ENCODE results near the gene SUPT3H. TPM values are rescaled to one million over a fixed set of nuclear protein-coding genes. Genes with fewer than 3 reads are reported as not detected.

SUPT3H gene
- polyA plus RNA-seq, 1 donor (not counting 4 experiments of a cell fraction or from before 2014, with no cell fraction given): 7.6 TPM

DNA sequence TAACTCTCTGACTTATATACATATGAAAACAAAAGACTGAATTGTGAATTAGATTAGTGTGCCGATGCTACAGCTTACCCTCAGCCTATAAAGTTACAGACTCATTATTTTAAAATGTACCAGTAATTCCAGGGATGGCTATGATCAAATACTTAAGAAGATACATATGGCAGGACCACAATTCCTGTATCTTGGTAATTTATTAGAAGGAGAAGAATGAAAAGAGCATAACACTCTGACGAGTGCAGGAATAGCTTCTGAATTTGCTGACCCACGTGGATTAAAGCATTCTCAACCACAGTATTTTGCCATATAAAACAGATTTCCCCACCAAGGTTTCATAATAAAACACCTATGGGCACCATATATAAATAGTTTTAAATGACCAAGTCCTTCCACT is 418.1 kb downstream of the SUPT3H start:
- dilution Hi-C loops (cut with MboI; ENCODE audit: extremely low pct_ligation_motif_present, low sequenced_read_pairs): no loop called here
- FAIRE-seq (no peak), DNase-seq (ENCODE audit: low read depth, low spot score) (no peak)
- no peaks in the 10 kb centered on the region for H4K20me1 ChIP-seq (ENCODE audit: control insufficient read depth, extremely low read depth, insufficient read depth, low read length)
- no peaks in the 10 kb centered on the region for H3K79me2 ChIP-seq (ENCODE audit: control insufficient read depth, insufficient read depth, low read length)
- TF ChIP-seq, protein P1, sequence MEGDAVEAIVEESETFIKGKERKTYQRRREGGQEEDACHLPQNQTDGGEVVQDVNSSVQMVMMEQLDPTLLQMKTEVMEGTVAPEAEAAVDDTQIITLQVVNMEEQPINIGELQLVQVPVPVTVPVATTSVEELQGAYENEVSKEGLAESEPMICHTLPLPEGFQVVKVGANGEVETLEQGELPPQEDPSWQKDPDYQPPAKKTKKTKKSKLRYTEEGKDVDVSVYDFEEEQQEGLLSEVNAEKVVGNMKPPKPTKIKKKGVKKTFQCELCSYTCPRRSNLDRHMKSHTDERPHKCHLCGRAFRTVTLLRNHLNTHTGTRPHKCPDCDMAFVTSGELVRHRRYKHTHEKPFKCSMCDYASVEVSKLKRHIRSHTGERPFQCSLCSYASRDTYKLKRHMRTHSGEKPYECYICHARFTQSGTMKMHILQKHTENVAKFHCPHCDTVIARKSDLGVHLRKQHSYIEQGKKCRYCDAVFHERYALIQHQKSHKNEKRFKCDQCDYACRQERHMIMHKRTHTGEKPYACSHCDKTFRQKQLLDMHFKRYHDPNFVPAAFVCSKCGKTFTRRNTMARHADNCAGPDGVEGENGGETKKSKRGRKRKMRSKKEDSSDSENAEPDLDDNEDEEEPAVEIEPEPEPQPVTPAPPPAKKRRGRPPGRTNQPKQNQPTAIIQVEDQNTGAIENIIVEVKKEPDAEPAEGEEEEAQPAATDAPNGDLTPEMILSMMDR (optimal IDR thresholded peaks at IDR 0.05 in 1 of 3, IDR thresholded peaks at IDR 0.05 in 1 of 3, conservative IDR thresholded peaks at IDR 0.05 in 1 of 3; ENCODE audit: extremely low read depth in 1 of 3, insufficient read depth in 2 of 3, low read length in 3 of 3): no peak
- no peak for TF ChIP-seq EZH2 (IDR thresholded peaks at IDR 0.05; ENCODE audit: low read length)
- no peaks in the 10 kb centered on the region for H3K9me1 ChIP-seq (ENCODE audit: control insufficient read depth, extremely low read depth, insufficient read depth, low read length)
- H3K9me3 ChIP-seq (ENCODE audit: control insufficient read depth, low read depth, low read length): no peaks in the 10 kb centered on the region
- no peak overlapping the region for H3K27ac ChIP-seq (ENCODE audit: control insufficient read depth, insufficient read depth, low read length)
- H3K4me1 ChIP-seq (ENCODE audit: control insufficient read depth, extremely low read depth, insufficient read depth, low read length): no peaks in the 10 kb centered on the region
- H3K9ac ChIP-seq (ENCODE audit: control insufficient read depth, extremely low read depth, insufficient read depth, low read length): no peak overlapping the region
- no peak overlapping the region for H2AFZ ChIP-seq (ENCODE audit: control insufficient read depth, low read length)
- H3K27me3 ChIP-seq (ENCODE audit: control insufficient read depth, extremely low read depth, insufficient read depth, low read length): no peaks in the 10 kb centered on the region
- no peaks in the 10 kb centered on the region for H3K36me3 ChIP-seq (ENCODE audit: control insufficient read depth in 2 of 2, extremely low read depth in 1 of 2, insufficient read depth in 2 of 2, low read length in 2 of 2)
- no peak overlapping the region for H3K4me3 ChIP-seq (ENCODE audit: control insufficient read depth in 2 of 3, extremely low read depth in 1 of 3, insufficient read depth in 2 of 3, low read depth in 1 of 3, low read length in 3 of 3)
- no peak overlapping the region for H3K4me2 ChIP-seq (ENCODE audit: control insufficient read depth, extremely low read depth, insufficient read depth, low read depth, low read length)

DNA sequence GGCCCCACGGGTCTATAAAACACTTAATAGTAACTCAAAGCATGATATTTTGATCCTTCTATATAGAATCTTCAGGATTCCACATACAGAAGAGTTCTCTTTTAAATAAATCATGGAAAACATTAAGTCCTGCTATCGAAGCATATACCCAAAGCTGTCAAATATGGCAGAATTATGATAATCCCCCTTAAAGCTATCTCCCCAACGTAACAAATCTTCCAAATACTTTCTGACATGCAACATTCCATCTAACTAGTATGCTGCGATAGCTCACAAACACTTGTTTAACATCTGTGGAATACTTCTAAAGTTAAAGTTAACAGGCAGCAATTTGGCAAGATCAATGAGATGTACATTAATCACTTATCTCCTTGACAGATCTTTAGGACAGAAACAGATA is 420.6 kb downstream of the SUPT3H start:
- dilution Hi-C loops (cut with MboI; ENCODE audit: extremely low pct_ligation_motif_present, low sequenced_read_pairs): no loop called here
- H4K20me1 ChIP-seq (ENCODE audit: control insufficient read depth, extremely low read depth, insufficient read depth, low read length): no peaks in the 10 kb centered on the region
- H3K4me3 ChIP-seq (ENCODE audit: control insufficient read depth in 2 of 3, extremely low read depth in 1 of 3, insufficient read depth in 2 of 3, low read depth in 1 of 3, low read length in 3 of 3): no peak overlapping the region
- no peaks in the 10 kb centered on the region for H3K4me1 ChIP-seq (ENCODE audit: control insufficient read depth, extremely low read depth, insufficient read depth, low read length)
- FAIRE-seq (no peak), DNase-seq (ENCODE audit: low read depth, low spot score) (no peak)
- no peaks in the 10 kb centered on the region for H3K36me3 ChIP-seq (ENCODE audit: control insufficient read depth in 2 of 2, extremely low read depth in 1 of 2, insufficient read depth in 2 of 2, low read length in 2 of 2)
- TF ChIP-seq, protein P1 (optimal IDR thresholded peaks at IDR 0.05 in 1 of 3, IDR thresholded peaks at IDR 0.05 in 1 of 3, conservative IDR thresholded peaks at IDR 0.05 in 1 of 3; ENCODE audit: extremely low read depth in 1 of 3, insufficient read depth in 2 of 3, low read length in 3 of 3): no peak
- TF ChIP-seq EZH2 (IDR thresholded peaks at IDR 0.05; ENCODE audit: low read length): no peak
- no peaks in the 10 kb centered on the region for H3K9me1 ChIP-seq (ENCODE audit: control insufficient read depth, extremely low read depth, insufficient read depth, low read length)
- no peak overlapping the region for H3K9ac ChIP-seq (ENCODE audit: control insufficient read depth, extremely low read depth, insufficient read depth, low read length)
- H3K27ac ChIP-seq (ENCODE audit: control insufficient read depth, insufficient read depth, low read length): no peak overlapping the region
- no peak overlapping the region for H2AFZ ChIP-seq (ENCODE audit: control insufficient read depth, low read length)
- H3K9me3 ChIP-seq (ENCODE audit: control insufficient read depth, low read depth, low read length): no peaks in the 10 kb centered on the region
- H3K27me3 ChIP-seq (ENCODE audit: control insufficient read depth, extremely low read depth, insufficient read depth, low read length): no peaks in the 10 kb centered on the region
- no peak overlapping the region for H3K4me2 ChIP-seq (ENCODE audit: control insufficient read depth, extremely low read depth, insufficient read depth, low read depth, low read length)
- no peaks in the 10 kb centered on the region for H3K79me2 ChIP-seq (ENCODE audit: control insufficient read depth, insufficient read depth, low read length)
